Ovary (tissue), 3 donors: Measurements from ENCODE around the gene NOC4L.

Experiments
- CTCF ChIP-seq, 3 donors: fragments of 450-650 bp in 2 of 3; fragments of 200-600 bp in 1 of 3; IDR thresholded peaks; one replicate each; pipeline versions ENCODE4 v1.5.1 to v1.8.0; 2016 to 2022; ENCODE audit warnings: antibody characterized with exemption in 3 of 3, mild to moderate bottlenecking in 1 of 3
- EP300 ChIP-seq: sonication (generic); formaldehyde crosslinking; IDR thresholded peaks from one replicate; pipeline ENCODE4 v1.6.1; 2017; ENCODE audit warnings: antibody characterized with exemption
- POLR2A ChIP-seq: fragments of 450-650 bp; IDR thresholded peaks from one replicate; pipeline ENCODE4 v1.6.1; 2017; ENCODE audit warnings: antibody characterized with exemption, mild to moderate bottlenecking, moderate library complexity
- donor health status: DM: no; HTN: no; CAD: no.

- TF ChIP-seq CTCF (IDR thresholded peaks at IDR 0.05) = no peak
- no peak for TF ChIP-seq EP300
- TF ChIP-seq POLR2A = no peak
Measured at GRCh38 chr12:132182206-132182710, 38.0 kb downstream of the NOC4L start.
